Fibroblast of villous mesenchyme (primary cell): ENCODE measurements around the gene HAGHL. TPM values are rescaled to one million over a fixed set of nuclear protein-coding genes. Genes with fewer than 3 reads are reported as not detected.
"Not testable (repeated sequence)": the region's sequence is repeated elsewhere in the genome, so short reads cannot be mapped to it uniquely, and the experiment has no call there.

ENCODE experiments used
- DNase-seq: peaks from one replicate; pipeline ENCODE4 v3.0.0-alpha.2; 2010; ENCODE audit warnings: low read depth
- H3K4me3 ChIP-seq: 2 replicates; pipeline ENCODE4 v1.5.1; 2011; ENCODE audit warnings: low read depth, mild to moderate bottlenecking, low read length
- CTCF ChIP-seq: IDR thresholded peaks from 2 replicates; pipeline ENCODE4 v1.5.1; 2012; ENCODE audit warnings: low read depth, mild to moderate bottlenecking, low read length; ENCODE audit not compliant: insufficient read depth
- total RNA-seq: library from RNA; depleted of rRNA; stranded (reverse); fragments of >200 nt; gene quantifications from 2 replicates; pipeline ENCODE4 v1.2.3, GENCODE V29; 2012

Gene HAGHL
- total RNA-seq, 1 donor: 14.7 TPM

- TF ChIP-seq CTCF: no peak
- no peak overlapping the region for H3K4me3 ChIP-seq
- DNase-seq: no peak
Measured at GRCh38 chr16:684961-685696, 41.8 kb upstream of the HAGHL start.

GRCh38 chr16:685967-686366 lies 40.9 kb upstream of the HAGHL start:
- no peak overlapping the region for H3K4me3 ChIP-seq
- TF ChIP-seq CTCF: peak; percentile 61
- peak; percentile 40 for DNase-seq

DNA sequence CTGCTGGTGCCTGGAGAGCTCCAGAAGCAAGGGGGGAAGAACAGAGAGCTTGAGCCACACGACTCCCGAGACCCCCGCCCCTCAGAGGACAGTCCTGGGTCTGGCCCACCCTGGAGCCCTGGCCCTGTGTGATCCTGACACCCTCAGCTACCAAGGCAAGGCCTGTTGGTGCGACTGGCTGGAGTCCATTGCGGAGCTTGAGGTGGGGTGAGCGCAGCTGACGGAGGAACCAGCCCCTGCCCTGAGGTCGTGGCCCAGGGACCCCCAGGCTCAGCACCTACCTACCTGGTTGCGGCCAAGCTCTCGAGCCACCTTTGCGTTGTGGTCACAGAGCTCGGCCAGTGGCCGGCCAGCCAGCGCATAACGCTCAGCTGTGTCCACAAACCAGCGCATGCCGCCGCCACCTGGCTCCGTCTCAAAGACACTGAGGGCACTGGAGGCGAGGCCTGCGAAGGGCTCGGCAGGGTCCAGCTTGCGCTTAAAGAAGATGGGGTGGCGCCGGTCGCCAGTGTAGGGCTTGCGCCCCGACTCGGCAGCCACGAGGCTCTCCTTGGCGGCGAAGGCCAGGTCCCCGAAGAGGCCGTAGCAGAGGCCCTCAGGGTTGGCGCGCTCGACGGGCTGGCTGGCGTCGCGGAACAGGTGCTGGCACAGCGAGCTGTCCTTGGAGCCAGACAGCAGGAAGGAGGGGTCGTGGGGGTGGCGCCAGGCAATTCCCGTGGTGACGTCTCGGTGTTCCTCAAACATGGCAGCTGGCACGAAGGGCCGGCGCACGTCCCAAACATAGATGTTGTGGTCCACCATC lies 40.2 kb upstream of the HAGHL start:
- H3K4me3 ChIP-seq: no peak overlapping the region

GRCh38 chr16:687499-687898 lies 39.4 kb upstream of the HAGHL start:
- no peak for TF ChIP-seq CTCF
- H3K4me3 ChIP-seq: no peak overlapping the region
- no peak for DNase-seq

More for the DNA sequence above, 40.2 kb upstream of the HAGHL start:
- no peak for TF ChIP-seq CTCF
- DNase-seq: no peak

- no peak for TF ChIP-seq CTCF
- peak overlapping the region; percentile 90 for H3K4me3 ChIP-seq
- no peak for DNase-seq
Measured at GRCh38 chr16:689175-689897, 37.6 kb upstream of the HAGHL start.

GRCh38 chr16:691242-691641 lies 35.7 kb upstream of the HAGHL start:
- H3K4me3 ChIP-seq, DNase-seq: not testable (repeated sequence)
